CMK (cell line): ENCODE measurements around the gene CNOT6.

Experiments used
- DNase-seq: peaks from one replicate; pipeline ENCODE4 v3.0.0-alpha.2; 2010; ENCODE audit warnings: low read depth

The CNOT6 gene

DNA sequence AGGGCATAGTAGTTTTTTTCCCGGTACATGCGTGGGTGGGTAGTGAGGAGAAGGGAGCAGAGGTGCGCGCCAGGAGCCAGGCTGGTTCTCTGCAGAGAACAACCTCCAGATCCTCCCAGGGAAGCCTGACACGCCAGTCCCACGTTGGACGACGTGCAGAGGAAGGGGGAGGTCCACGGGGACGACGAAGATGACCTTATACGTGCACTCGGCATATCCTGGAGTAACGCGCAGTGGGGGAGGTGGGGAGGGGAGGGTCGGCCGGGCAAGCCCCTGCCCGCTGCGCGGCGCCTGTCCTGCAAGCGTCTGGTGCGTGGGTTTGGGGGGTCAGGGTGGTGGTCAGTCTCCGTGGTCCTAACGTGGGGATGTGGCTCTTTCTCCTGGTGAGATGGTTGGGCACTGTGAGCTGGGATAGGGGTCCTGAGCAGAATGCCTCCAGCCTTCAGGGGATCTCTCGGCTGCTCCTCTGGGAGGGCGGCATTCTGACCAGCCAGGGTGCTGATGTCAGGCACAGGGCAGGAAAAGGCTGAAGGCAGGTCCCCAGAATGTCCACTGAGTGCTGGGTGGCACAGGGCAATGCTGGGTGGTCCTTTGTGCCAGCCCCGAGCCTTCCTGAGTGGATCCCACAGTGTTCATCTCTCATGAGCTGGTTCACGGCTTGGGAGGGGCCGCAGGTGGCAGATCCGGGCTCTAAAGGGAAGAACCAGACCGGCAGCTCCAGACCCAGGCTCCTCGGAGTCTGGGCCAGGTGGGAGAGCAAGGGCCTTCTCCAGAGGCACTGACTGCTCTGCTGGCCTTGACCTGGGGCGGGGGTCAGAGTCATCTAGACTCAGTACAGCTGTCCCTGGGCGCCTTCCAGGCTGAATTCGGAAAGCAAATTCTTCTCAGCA, 107.7 kb downstream of the CNOT6 start:
- DNase-seq: no peak

DNA sequence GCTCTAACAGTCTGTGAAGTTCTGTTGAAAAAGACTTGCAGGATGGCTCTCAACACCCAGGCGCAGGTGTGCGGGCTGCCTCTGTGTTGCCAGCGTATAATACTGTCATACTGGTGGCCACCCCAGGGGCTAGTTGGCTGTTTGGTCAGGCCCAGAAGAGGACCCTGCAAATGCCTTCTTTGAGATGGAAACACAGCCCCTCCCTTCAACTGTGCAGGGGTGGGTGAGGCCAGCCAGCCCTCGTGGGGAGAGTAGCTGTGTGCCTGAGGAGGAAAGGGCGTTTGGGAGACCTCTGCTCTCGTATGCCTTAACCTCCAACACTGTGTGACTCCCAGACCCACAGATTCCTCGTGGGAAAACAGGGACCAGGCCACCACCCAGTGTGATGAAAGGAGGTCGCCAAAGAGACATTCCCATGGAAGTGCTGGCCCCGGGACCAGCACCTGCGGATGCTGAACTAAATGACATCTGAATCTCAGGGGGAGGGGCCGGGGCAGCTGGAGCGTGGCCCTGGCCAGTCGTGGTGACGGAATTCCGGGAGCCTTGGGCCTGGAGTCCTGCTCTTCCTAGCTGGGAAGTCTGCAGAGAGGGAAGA, 108.4 kb downstream of the CNOT6 start:
- DNase-seq: no peak

DNA sequence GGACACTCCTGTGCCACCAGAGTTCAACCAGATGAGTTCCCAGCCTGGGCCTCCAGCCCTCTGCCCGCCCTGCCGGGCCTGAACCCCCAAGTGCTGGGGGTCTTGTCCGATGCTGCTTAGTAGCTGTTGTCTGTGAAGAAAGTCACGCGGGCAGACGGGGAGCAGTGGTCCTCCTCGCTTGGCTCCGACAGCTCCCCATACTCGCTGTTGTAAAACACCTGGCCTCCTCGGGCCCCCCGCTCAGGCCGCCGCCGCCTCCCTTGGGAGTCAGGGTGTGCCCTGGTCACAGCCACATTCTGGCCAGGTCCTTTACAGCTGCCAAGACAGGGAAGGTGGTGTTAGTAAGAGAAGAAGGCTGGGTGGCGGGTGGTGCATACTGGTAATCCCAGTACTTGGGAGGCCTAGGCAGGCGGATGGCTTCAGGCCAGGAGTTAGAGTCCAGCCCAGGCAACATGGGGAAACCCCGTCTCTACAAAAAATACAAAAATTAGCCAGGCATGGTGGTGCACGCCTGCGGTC, 109.0 kb downstream of the CNOT6 start:
- no peak for DNase-seq

GRCh38 chr5:180604271-180604670, 110.1 kb downstream of the CNOT6 start:
- no peak for DNase-seq

DNA sequence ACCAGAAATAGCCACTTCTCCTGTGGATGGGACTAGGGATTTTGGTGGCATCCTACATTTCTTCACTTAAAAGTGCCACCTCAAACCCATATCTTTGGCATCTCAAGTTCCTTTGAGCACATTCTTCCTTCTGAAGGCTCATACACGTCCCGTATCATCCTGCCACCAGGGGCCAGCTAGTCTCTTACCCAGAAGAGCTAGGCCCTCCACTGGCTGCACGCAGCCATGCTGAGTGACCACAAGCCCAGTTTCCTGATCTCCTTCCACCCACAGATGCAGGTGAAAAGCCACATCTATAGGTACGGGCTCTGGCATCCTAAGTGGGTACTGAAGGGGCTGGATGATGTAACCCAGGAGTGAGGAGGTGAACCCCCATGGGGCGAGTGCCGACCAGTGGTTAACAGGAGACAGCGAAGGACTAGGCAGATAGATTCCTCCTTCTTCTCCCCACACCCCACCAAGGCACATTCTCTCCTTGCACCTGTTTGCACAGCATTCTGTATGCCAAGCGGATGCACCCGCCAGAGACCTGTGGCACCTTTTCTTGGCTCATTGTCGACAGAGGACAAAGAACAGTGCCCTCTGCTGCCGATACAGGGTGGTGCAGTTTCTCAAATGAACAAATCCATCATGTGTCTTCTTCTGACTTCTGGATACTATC, 111.5 kb downstream of the CNOT6 start:
- DNase-seq: no peak

- no peak for DNase-seq
Observed at GRCh38 chr5:180606215-180606785, 112.1 kb downstream of the CNOT6 start.

DNA sequence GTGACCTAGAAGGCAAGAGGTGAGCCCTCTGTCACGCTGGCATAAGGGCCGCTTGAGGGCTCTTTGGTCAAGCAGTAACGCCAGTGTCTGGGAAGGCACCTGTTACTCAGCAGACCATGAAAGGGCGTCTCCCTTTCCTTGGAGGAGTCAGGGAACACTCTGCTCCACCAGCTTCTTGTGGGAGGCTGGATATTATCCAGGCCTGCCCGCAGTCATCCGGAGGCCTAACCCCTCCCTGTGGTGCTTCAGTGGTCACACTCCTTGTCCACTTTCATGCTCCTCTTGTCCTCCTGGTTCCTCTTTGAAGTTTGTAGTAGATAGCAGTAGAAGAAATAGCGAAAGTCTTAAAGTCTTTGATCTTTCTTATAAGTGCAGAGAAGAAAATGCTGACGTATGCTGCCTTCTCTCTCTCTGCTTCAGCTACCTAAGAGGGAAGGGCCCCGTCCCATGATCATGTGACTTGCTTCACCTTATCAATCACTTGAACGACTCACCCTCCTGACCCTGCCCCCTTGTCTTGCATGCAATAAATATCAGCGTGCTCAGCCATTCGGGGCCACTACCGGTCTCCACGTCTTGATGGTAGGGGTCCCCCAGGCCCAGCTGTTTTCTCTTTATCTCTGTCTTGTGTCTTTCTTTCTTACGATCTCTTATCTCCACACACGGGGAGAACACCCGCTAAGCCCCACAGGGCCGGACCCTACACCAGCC, 113.8 kb downstream of the CNOT6 start:
- no peak for DNase-seq

GRCh38 chr5:180608572-180609310, 114.6 kb downstream of the CNOT6 start:
- no peak for DNase-seq

GRCh38 chr5:180609386-180609785, 115.2 kb downstream of the CNOT6 start:
- no peak for DNase-seq

DNA sequence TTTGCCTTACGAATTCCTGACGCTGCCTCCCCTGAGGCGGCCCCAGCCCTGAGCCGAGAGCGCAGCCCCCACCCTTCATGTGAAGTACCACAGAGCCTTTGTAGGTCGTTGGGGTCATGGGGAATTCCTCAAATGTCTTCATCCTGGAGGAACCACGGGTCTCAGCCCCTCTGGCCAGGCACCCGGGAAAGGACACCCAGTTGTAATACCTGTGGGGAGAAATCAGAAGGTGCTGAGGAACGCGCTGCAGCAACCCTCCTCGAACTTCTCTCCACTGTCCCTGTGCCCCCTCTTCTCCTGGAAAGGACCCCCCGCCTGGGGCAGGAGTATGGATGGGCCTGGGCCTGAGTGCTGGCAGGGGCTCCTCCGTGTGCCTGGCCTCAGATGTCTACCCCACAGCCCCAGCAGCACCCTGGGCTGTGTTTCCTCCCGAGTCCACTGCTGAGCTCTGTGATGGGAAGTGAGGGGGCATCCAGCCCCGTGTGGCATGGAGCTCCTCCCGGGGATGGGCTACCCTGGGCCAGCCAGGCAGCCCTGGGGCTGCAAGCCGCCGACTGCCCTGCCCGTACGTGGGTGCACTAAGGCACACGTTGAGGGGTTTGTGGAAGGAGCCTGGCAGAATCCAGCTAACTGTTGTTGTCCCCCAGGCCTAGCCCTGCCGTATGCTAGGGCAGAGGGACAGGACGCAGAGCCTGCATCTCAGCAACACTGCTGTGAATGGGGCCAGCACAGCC, 115.8 kb downstream of the CNOT6 start:
- no peak for DNase-seq

DNA sequence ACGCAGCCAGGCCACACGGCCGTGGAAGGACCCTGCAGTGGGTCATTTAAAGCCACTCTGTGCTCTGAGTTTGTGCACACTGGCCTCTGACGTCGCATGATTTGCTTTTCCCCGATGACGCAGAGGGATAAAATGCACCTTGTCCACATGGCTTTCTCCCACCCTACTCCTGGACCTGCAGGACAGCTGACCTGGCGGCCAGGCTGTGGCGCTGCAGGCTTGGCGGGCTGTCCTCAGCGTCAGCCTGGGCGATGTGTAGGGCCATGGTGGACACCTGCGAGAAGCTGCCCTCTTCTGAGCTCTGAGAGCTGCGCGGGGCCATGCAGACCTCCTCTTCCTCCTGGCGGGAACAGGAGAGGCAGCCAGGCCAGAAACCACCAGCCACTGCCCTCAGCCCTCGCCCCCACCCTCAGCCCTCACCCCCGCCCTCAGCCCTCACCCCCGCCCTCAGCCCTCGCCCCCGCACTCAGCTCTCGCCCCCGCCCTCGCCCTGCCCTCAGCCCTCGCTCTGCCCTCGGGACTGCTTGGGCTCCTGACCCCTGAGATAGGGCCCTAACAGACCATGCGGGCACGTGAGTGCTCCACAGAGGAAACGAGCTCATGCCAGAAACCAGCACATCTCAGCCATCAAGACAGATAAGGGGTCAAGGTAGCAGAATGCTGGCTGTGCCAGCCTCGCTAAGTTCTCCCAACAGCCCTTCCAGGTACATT, 117.1 kb downstream of the CNOT6 start:
- no peak for DNase-seq

DNA sequence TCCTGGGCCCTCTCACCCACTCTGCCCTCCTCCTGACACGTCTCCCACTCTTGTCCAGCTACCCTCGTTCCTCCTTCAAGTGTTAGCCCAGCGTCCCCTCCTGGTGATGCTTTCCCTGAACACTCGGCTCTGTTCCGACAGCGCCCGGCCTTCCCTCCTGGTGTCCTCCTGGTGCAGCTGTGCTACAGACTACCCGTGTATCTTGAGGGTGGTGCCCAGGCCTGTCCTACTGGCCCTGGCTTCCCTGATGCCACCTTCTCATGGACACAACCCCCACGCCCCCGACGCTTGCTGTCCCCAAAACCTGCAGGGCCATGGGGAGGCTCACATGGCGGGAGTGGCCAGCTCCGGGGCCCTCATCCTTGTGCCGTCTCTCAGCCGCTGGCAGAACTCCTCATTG, 118.5 kb downstream of the CNOT6 start:
- no peak for DNase-seq

GRCh38 chr5:180613188-180613813, 119.1 kb downstream of the CNOT6 start:
- no peak for DNase-seq

- no peak for DNase-seq
Observed at GRCh38 chr5:180613814-180614188, 119.6 kb downstream of the CNOT6 start.

DNA sequence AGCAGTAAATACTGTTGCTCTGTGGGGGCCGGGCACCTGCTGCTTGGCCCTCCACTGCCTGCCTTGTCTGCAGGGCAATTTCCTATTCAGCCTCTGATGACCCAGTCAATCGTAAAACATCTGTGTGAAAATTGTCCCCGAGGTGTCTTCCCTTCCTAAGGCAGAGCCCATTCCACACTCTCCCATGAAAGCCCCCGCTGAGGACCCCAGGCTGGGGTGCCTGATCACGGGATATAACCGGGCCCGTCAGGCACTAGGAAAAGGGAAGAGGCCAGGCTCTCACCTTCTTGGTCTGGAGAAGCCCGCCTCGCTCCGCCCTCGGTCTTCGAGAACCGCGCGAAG, 124.3 kb downstream of the CNOT6 start:
- DNase-seq: no peak

DNA sequence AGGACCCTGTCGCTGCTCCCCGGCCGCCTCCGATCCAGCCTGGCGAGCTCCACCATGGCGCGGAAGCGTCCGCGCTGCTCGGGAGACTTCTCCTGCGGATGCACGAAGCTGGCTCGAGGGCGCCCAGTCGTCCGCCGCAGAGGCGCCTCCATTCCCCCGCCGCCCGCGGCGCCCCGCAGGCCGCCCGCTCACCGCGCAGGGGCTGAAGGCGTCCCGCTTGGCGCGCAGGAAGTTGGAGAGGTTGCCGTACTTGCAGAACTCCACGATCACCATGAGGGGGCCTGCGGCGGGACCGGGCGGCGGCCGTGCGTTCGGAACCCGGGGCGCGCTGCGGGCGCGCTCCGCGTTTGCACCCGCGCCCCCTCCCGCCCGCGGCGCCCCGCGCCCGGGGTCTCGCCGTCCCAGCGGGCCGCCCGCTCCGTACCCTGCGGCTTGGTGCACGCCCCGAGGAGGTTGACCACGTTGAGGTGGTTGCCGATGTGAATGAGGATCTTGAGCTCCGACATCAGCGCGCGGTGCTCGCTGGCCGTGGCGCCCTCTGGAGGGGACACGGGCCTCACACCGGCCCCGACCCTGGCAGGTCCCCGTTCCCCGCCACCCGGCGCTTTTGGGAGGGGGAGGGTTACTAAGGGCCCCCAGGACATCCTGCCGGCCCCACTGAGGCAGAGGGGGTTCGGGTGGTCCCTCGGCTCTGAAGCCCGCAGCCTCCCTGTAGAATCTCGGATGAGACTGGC, 124.8 kb downstream of the CNOT6 start:
- no peak for DNase-seq

DNA sequence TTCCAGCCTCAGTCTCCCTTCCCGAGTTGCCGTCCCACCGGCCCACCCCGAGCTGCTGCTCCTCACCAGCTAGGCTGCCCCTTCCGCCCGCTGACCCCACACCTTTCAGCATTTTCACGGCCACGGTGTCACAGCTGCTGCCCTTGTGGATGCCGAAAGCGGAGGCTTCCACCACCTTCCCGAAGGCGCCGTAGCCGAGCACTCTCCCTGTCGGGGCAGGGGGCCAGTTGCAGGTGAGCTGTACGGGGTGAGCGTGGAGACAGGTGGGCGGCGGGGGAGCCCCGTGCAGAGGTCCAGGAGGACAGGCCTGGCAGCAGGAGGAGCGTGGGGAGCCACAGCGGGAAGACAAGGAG, 125.4 kb downstream of the CNOT6 start:
- DNase-seq: no peak

DNA sequence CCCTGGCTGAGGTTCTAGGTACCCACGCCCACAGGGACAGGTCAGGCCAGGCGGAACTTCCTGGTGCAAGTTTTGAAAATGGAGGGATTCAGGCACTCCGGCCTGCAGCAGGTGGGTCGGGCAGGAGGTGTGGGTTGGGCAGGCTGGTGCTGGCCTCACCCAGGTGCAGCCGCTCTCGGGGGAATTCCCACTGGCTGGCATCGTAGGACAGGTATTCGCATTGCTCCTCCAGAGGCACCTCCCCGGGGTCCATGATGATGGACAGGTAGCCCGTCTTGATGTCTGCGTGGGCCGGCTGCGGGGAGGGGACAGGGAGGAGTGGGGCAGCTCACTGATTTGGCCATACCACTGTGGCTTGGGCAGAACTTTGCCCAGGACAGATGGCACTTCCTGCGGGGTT, 125.8 kb downstream of the CNOT6 start:
- DNase-seq: no peak

DNA sequence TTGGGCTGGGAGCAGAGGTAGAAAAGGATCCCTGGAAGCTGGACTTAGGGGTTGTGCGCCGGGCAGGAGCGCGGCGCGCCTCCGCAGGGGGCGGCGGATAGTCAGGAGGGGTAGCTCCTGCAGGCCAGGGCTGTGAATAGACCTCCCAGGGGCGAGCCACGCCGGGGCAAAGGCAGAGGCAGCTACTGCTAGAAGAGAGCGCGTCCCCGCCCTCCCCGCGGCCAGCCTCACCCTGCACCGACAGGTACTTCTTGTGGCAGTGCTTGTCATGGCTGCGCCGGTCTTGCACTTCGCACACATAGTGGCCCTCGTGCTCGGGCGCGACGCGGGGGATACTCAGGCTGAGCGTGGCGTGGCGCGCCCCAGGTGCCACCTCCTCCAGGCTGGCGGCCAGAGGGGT, 127.1 kb downstream of the CNOT6 start:
- no peak for DNase-seq
